A673 (cell line): ENCODE measurements around the gene TMEM272.

Experiments
- CTCF ChIP-seq: fragments of 300-800, 200-600 bp; sonication (generic); conservative IDR thresholded peaks from 2 replicates; pipeline ENCODE4 v1.5.1; 2017; ENCODE audit warnings: low read depth, mild to moderate bottlenecking, antibody characterized with exemption, low read length, moderate library complexity, mixed read lengths
- EZH2 ChIP-seq: fragments of 200-600 bp; sonication (generic); IDR thresholded peaks from 2 replicates; pipeline ENCODE4 v1.6.1; 2017; ENCODE audit warnings: borderline replicate concordance, low read depth, mild to moderate bottlenecking, mixed read lengths, antibody characterized with exemption, low read length; ENCODE audit not compliant: poor library complexity, severe bottlenecking

GRCh38 chr13:51804295-51805172, 40.4 kb downstream of the TMEM272 start:
- TF ChIP-seq CTCF = no peak
- no peak for TF ChIP-seq EZH2
